Measurements from ENCODE around the gene DNAH17.

The DNAH17 gene

DNA sequence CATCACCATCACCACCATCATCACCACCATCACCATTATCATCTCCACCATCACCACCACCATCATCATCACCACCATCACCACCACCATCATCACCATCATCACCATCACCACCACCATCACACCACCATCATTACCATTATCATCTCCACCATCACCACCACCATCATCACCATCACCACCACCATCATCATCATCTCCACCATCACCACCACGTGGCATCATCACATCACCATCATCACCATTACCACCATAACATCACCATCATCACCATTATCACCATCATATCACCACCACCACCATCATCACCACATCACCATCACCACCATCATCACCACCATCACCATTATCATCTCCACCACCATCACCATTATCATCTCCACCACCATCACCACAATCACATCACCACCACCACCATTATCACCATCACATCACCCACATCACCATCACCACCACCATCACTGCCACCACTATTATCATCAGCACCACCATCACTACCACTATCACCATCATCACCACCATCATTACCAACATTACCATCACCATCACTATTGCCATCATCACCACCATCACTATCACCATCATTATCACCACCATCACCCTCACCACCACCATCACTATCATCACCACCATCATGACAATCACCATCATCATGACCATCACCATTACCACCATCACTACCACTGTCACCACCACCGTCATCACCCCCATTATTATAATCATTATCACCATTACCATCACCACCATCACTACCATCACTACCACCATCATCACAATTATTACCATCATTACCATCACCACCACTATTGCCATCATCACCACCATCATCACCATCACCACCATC is 99.1 kb downstream of the DNAH17 start:
- no peak overlapping the region for H3K4me3 ChIP-seq (ENCODE audit: low read depth, low read length)
- H3K27ac ChIP-seq (ENCODE audit: low read depth, low read length): no peak overlapping the region
- no peaks in the 10 kb centered on the region for H3K9me3 ChIP-seq (ENCODE audit: control insufficient read depth, insufficient read depth, low read length)
- no peaks in the 10 kb centered on the region for H3K36me3 ChIP-seq (ENCODE audit: control insufficient read depth, insufficient read depth, low read length)
- no peaks in the 10 kb centered on the region for H3K4me1 ChIP-seq (ENCODE audit: control insufficient read depth, insufficient read depth, low read length)
- no peak overlapping the region for H3K9ac ChIP-seq (ENCODE audit: low read depth, low read length)
- no peaks in the 10 kb centered on the region for H3K27me3 ChIP-seq (ENCODE audit: control insufficient read depth, insufficient read depth, low read length)

DNA sequence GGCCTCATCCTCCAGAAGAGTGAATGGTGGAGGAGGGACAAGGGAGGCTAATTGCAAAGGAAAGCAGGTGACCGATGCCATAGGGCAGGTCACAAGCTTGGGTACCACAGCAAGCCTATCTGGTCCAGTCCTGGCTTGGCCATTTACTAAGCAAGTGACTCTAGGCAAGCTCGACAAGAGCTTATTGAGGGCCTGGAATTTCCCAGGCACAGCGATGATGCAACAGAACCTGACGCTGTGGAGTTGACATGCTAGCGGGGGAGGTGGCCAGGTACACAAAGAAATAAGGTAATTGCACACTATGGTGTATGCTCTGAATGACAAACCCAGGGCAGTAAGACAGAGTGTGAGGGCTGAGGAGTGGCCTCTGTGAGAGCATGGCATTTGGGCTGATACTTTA is 100.2 kb downstream of the DNAH17 start:
- no peaks in the 10 kb centered on the region for H3K36me3 ChIP-seq (ENCODE audit: control insufficient read depth, insufficient read depth, low read length)
- H3K4me3 ChIP-seq (ENCODE audit: low read depth, low read length): no peak overlapping the region
- H3K27me3 ChIP-seq (ENCODE audit: control insufficient read depth, insufficient read depth, low read length): no peaks in the 10 kb centered on the region
- H3K27ac ChIP-seq (ENCODE audit: low read depth, low read length): no peak overlapping the region
- no peaks in the 10 kb centered on the region for H3K9me3 ChIP-seq (ENCODE audit: control insufficient read depth, insufficient read depth, low read length)
- no peak overlapping the region for H3K9ac ChIP-seq (ENCODE audit: low read depth, low read length)
- H3K4me1 ChIP-seq (ENCODE audit: control insufficient read depth, insufficient read depth, low read length): no peaks in the 10 kb centered on the region

DNA sequence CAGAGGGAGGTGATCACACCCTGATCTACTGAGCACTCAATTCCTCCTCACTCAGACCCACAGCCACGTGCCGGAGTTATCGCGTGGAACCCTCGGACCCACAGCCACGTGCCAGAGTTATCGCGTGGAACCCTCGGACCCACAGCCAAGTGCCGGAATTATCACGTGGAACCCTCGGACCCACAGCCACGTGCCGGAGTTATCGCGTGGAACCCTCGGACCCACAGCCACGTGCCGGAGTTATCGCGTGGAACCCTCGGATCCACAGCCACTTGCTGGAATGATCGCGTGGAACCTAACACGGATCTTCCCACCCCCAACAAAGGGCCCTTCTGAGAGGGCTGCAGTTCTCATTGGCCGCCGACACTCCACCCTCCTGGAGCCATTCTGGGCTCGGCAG is 101.0 kb downstream of the DNAH17 start:
- no peaks in the 10 kb centered on the region for H3K36me3 ChIP-seq (ENCODE audit: control insufficient read depth, insufficient read depth, low read length)
- H3K27ac ChIP-seq (ENCODE audit: low read depth, low read length): no peak overlapping the region
- H3K9me3 ChIP-seq (ENCODE audit: control insufficient read depth, insufficient read depth, low read length): no peaks in the 10 kb centered on the region
- H3K27me3 ChIP-seq (ENCODE audit: control insufficient read depth, insufficient read depth, low read length): no peaks in the 10 kb centered on the region
- H3K9ac ChIP-seq (ENCODE audit: low read depth, low read length): no peak overlapping the region
- no peak overlapping the region for H3K4me3 ChIP-seq (ENCODE audit: low read depth, low read length)
- H3K4me1 ChIP-seq (ENCODE audit: control insufficient read depth, insufficient read depth, low read length): no peaks in the 10 kb centered on the region

DNA sequence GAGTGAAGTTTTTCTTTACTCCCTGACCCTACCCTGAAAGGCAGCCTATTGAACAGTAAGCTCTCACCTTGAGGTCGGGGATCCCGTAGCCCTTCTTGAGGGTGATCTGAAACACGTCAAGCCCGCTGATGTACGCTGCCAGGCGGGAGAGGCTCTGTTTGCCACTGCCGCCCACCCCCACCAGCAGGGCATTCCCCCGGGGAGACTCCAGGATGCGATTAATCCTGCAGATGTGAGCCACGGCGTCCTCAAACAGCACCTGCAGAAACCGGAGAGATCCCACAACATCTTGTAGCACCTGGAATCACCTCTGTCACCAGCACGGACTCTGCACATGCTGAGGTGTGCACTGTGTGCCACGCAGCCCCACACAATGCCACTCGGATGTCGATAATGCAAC is 102.0 kb downstream of the DNAH17 start:
- Histone ChIP-seq H3K27me3 (ENCODE audit: control insufficient read depth, insufficient read depth, low read length) (no peaks in the 10 kb centered on the region), H3K36me3 (ENCODE audit: control insufficient read depth, insufficient read depth, low read length) (no peaks in the 10 kb centered on the region)

DNA sequence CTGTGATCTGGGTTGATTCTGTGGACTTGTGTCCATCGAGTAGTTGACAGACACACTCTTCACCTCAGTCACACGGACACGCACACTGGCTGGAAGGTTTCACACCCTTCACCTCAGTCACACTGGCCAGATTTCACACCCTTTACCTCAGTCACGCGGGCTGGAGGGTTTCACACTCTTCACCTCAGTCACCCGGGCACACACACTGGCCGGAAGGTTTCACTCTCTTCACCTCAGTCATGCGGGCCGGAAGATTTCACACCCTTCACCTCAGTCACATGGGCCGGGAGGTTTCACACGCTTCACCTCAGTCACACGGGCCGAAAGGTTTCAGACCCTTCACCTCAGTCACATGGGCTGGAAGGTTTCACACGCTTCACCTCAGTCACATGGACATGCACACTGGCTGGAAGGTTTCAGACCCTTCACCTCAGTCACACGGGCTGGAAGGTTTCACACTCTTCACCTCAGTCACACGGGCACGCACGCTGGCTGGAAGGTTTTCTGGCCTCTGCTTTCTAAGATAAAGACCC is 102.5 kb downstream of the DNAH17 start:
- Histone ChIP-seq H3K4me3 (ENCODE audit: low read depth, low read length) (no peak overlapping the region), H3K27me3 (ENCODE audit: control insufficient read depth, insufficient read depth, low read length) (no peaks in the 10 kb centered on the region), H3K36me3 (ENCODE audit: control insufficient read depth, insufficient read depth, low read length) (no peaks in the 10 kb centered on the region), H3K9ac (ENCODE audit: low read depth, low read length) (no peak overlapping the region), H3K27ac (ENCODE audit: low read depth, low read length) (no peak overlapping the region), H3K9me3 (ENCODE audit: control insufficient read depth, insufficient read depth, low read length) (no peaks in the 10 kb centered on the region), H3K4me1 (ENCODE audit: control insufficient read depth, insufficient read depth, low read length) (no peaks in the 10 kb centered on the region)

More for the DNA sequence above, 102.0 kb downstream of the DNAH17 start:
- Histone ChIP-seq H3K9ac (ENCODE audit: low read depth, low read length) (no peak overlapping the region), H3K4me3 (ENCODE audit: low read depth, low read length) (no peak overlapping the region), H3K9me3 (ENCODE audit: control insufficient read depth, insufficient read depth, low read length) (no peaks in the 10 kb centered on the region), H3K27ac (ENCODE audit: low read depth, low read length) (no peak overlapping the region), H3K4me1 (ENCODE audit: control insufficient read depth, insufficient read depth, low read length) (no peaks in the 10 kb centered on the region)

DNA sequence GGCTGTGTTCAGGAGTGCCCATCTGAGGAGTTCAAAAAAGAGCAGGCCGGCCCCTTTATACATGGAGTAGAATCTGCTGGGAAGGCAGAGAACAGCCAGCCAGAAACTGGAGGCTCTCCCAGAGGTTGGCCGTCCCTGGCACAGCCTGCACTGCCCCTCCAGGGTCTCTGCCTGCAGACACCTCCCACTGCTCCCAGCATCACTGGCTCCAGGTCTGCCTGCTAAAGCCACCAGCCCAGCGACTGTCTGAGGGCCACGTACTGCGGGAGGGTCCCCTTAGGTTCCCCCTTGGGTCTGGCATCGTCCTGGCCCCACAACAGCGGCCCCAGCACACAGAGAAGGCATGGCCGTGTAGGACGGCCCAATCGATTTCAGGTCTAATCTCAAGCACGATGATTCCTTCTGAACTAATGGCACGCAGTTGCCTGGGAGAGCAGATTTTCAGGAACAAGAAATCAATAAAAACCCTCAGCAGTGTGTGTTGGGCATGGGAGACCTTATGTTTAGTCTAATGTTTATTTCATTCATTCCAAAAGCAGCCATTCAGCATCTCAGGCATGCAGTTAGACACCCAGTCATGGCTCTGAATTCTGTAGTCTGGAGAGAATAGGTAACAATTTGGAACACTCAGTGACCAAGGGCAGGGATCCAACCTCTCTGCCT is 103.1 kb downstream of the DNAH17 start:
- Histone ChIP-seq H3K4me3 (ENCODE audit: low read depth, low read length) (no peak overlapping the region), H3K9me3 (ENCODE audit: control insufficient read depth, insufficient read depth, low read length) (no peaks in the 10 kb centered on the region), H3K4me1 (ENCODE audit: control insufficient read depth, insufficient read depth, low read length) (no peaks in the 10 kb centered on the region), H3K27me3 (ENCODE audit: control insufficient read depth, insufficient read depth, low read length) (no peaks in the 10 kb centered on the region), H3K36me3 (ENCODE audit: control insufficient read depth, insufficient read depth, low read length) (no peaks in the 10 kb centered on the region), H3K9ac (ENCODE audit: low read depth, low read length) (no peak overlapping the region), H3K27ac (ENCODE audit: low read depth, low read length) (no peak overlapping the region)

DNA sequence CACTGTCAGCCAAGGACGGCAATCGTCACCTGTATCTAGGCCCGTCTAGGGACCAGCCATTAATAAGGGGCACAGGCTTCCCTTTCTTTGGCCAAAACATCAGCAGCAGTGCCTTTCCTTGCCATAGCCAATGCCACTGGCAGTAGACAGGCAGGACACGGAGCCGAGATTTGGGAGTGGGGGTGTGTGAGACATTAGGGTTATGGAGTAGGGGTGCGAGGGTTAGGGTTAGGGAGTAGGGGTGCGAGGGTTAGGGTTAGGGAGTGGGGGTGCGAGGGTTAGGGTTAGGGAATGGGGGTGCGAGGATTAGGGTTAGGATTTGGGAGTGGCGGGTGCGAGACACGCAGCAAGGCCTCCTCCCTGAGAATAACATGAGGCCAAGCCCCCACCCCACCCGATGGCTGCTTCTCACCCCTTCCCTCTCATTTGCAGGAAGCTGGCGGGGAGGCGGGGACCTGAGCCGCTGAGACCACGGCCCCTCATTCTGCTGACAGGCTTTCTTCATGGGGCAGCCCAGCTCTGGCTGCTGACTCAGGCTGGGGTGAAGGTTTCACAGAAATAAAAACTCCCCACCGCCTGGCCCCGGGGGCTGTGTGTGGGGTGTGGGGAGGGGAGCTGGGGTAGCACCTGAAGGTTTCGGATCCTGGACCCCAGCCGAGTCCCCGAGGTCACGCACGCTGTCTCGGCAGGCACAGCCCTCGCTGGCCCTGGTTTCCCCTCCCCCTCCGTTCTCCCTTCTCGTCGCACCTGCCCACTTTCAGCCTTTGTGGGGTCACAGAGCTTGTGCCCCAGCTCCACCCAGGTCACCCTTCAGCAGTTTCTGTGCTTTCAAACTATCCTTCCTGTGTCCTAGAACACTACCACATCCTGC is 104.9 kb downstream of the DNAH17 start:
- Histone ChIP-seq H3K9ac (ENCODE audit: low read depth, low read length) (no peak overlapping the region), H3K27ac (ENCODE audit: low read depth, low read length) (no peak overlapping the region), H3K9me3 (ENCODE audit: control insufficient read depth, insufficient read depth, low read length) (no peaks in the 10 kb centered on the region), H3K4me3 (ENCODE audit: low read depth, low read length) (no peak overlapping the region), H3K27me3 (ENCODE audit: control insufficient read depth, insufficient read depth, low read length) (no peaks in the 10 kb centered on the region), H3K4me1 (ENCODE audit: control insufficient read depth, insufficient read depth, low read length) (no peaks in the 10 kb centered on the region), H3K36me3 (ENCODE audit: control insufficient read depth, insufficient read depth, low read length) (no peaks in the 10 kb centered on the region)

- Histone ChIP-seq H3K4me3 (ENCODE audit: low read depth, low read length) (no peak overlapping the region), H3K9me3 (ENCODE audit: control insufficient read depth, insufficient read depth, low read length) (no peaks in the 10 kb centered on the region), H3K27me3 (ENCODE audit: control insufficient read depth, insufficient read depth, low read length) (no peaks in the 10 kb centered on the region), H3K9ac (ENCODE audit: low read depth, low read length) (no peak overlapping the region), H3K27ac (ENCODE audit: low read depth, low read length) (no peak overlapping the region), H3K4me1 (ENCODE audit: control insufficient read depth, insufficient read depth, low read length) (no peaks in the 10 kb centered on the region), H3K36me3 (ENCODE audit: control insufficient read depth, insufficient read depth, low read length) (no peaks in the 10 kb centered on the region)
Observed at GRCh38 chr17:78471635-78472034, 105.6 kb downstream of the DNAH17 start.

GRCh38 chr17:78469443-78469842 is 107.8 kb downstream of the DNAH17 start:
- Histone ChIP-seq H3K9ac (ENCODE audit: low read depth, low read length) (no peak overlapping the region), H3K9me3 (ENCODE audit: control insufficient read depth, insufficient read depth, low read length) (peaks cover 3% of the 10 kb centered on the region; the same call in 1 of the 2 replicates), H3K36me3 (ENCODE audit: control insufficient read depth, insufficient read depth, low read length) (no peaks in the 10 kb centered on the region), H3K27me3 (ENCODE audit: control insufficient read depth, insufficient read depth, low read length) (no peaks in the 10 kb centered on the region), H3K4me1 (ENCODE audit: control insufficient read depth, insufficient read depth, low read length) (no peaks in the 10 kb centered on the region), H3K4me3 (ENCODE audit: low read depth, low read length) (no peak overlapping the region), H3K27ac (ENCODE audit: low read depth, low read length) (no peak overlapping the region)

GRCh38 chr17:78468366-78468765 is 108.8 kb downstream of the DNAH17 start:
- Histone ChIP-seq H3K36me3 (ENCODE audit: control insufficient read depth, insufficient read depth, low read length) (no peaks in the 10 kb centered on the region), H3K4me1 (ENCODE audit: control insufficient read depth, insufficient read depth, low read length) (no peaks in the 10 kb centered on the region), H3K27me3 (ENCODE audit: control insufficient read depth, insufficient read depth, low read length) (no peaks in the 10 kb centered on the region), H3K9ac (ENCODE audit: low read depth, low read length) (no peak overlapping the region), H3K4me3 (ENCODE audit: low read depth, low read length) (no peak overlapping the region), H3K27ac (ENCODE audit: low read depth, low read length) (no peak overlapping the region), H3K9me3 (ENCODE audit: control insufficient read depth, insufficient read depth, low read length) (peaks cover 4% of the 10 kb centered on the region; the same call in 1 of the 2 replicates)
